Muscle of leg (tissue), 11 donors: Measurements from ENCODE around the gene FUNDC2. TPM values are rescaled to one million over a fixed set of nuclear protein-coding genes. Genes with fewer than 3 reads are reported as not detected.

Experiments used
- DNase-seq: peaks from one replicate; pipeline ENCODE4 v3.0.0; 2013
- H3K27ac ChIP-seq: one replicate; pipeline ENCODE4 v1.5.1; 2013; ENCODE audit warnings: mild to moderate bottlenecking, low read length, control low read depth
- H3K27me3 ChIP-seq: one replicate; pipeline ENCODE4 v1.6.1; 2013; ENCODE audit warnings: low read length; ENCODE audit not compliant: control insufficient read depth, insufficient read depth
- H3K36me3 ChIP-seq: one replicate; pipeline ENCODE4 v1.6.1; 2013; ENCODE audit warnings: low read length; ENCODE audit not compliant: control insufficient read depth, insufficient read depth
- H3K4me1 ChIP-seq: one replicate; pipeline ENCODE4 v1.6.1; 2013; ENCODE audit warnings: low read length; ENCODE audit not compliant: control insufficient read depth, insufficient read depth
- H3K4me3 ChIP-seq: one replicate; pipeline ENCODE4 v1.5.1; 2013; ENCODE audit warnings: low read length, control low read depth
- H3K9me3 ChIP-seq: replicated peaks from 2 replicates; pipeline ENCODE4 v1.6.1; 2013; ENCODE audit warnings: low read depth, low read length; ENCODE audit not compliant: control insufficient read depth
- WGBS: methylation state at CpG from one replicate; pipeline ENCODE4 v1.1.5; 2013; ENCODE audit warnings: missing lambda C conversion rate; ENCODE audit not compliant: insufficient coverage; 5-methylcytosine and 5-hydroxymethylcytosine counted together
- polyA plus RNA-seq, 8 donors: library from polyadenylated mRNA; unstranded; fragments of 120-200 nt; gene quantifications; one replicate each; pipeline versions ENCODE4 v1.2.1 to v1.2.3, GENCODE V29; 2013; ENCODE audit warnings: inconsistent platforms in 1 of 8, low replicate concordance in 1 of 8; ENCODE audit not compliant: insufficient read length in 8 of 8, insufficient read depth in 1 of 8
- total RNA-seq: library from RNA; stranded (reverse); fragments of 120-200 nt; gene quantifications from one replicate; pipeline ENCODE4 v1.2.4, GENCODE V29; 2013

The FUNDC2 gene
- total and polyA plus RNA-seq, 9 donors, result 131 to 175 (median 140) TPM

GRCh38 chrX:155046811-155047528, 20.3 kb downstream of the FUNDC2 start:
- no peak overlapping the region for H3K27ac ChIP-seq
- WGBS, result 13% methylated on average over 2 of the region's 5 CpGs
- H3K27me3 ChIP-seq, result no peaks in the 10 kb centered on the region
- H3K9me3 ChIP-seq, result no peaks in the 10 kb centered on the region
- no peak for DNase-seq
- no peak overlapping the region for H3K4me3 ChIP-seq
- H3K4me1 ChIP-seq, result no peaks in the 10 kb centered on the region
- peaks cover 16% of the 10 kb centered on the region for H3K36me3 ChIP-seq

GRCh38 chrX:155048977-155049619, 22.5 kb downstream of the FUNDC2 start:
- no peak overlapping the region for H3K27ac ChIP-seq
- H3K27me3 ChIP-seq, result no peaks in the 10 kb centered on the region
- H3K4me1 ChIP-seq, result no peaks in the 10 kb centered on the region
- peaks cover 21% of the 10 kb centered on the region for H3K36me3 ChIP-seq
- peak; percentile 47 for DNase-seq
- H3K4me3 ChIP-seq, result no peak overlapping the region
- H3K9me3 ChIP-seq, result no peaks in the 10 kb centered on the region
- WGBS, result 11% methylated on average over 4 of the region's 9 CpGs

DNA sequence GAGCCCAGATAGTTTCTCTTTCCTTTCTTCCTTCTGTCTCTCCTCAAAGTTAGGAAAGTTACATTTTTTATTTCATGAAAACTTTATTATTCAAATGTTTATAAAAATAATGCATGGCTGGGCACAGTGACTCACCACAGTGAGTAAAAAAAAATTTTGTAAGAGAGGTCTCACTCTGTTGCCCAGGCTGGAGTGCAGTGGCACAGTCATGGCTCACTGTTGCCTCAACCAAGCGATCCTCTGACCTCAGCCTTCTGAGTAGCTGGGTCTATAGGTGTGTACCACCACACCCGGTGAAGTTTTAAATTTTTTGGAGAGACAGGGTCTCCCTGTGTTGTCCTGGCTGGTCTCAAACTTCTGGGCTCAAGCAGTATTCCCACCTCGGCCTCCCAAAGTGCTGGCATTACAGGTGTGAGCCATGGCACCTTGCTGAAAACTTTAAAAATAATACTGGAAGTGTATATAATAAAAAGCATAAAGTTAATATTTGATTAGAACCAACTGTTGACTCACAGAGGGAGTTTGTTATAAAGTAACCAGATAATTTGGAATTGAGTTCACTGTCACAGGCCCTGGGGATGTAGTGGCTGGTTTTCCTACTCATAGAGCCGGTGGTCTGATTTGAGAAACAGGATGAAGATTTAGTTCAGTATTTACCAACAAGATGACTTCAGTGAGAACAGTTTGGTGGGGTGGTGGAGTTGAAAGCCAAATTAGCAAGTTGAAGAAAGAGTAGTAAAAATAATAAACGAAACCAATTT, 26.3 kb downstream of the FUNDC2 start:
- Histone ChIP-seq H3K36me3 (peaks cover 9% of the 10 kb centered on the region), H3K27me3 (no peaks in the 10 kb centered on the region), H3K27ac (no peak overlapping the region), H3K4me1 (peaks cover 9% of the 10 kb centered on the region), H3K9me3 (no peaks in the 10 kb centered on the region), H3K4me3 (no peak overlapping the region)
- WGBS, result 88% methylated on average over 2 of the region's 5 CpGs
- no peak for DNase-seq

DNA sequence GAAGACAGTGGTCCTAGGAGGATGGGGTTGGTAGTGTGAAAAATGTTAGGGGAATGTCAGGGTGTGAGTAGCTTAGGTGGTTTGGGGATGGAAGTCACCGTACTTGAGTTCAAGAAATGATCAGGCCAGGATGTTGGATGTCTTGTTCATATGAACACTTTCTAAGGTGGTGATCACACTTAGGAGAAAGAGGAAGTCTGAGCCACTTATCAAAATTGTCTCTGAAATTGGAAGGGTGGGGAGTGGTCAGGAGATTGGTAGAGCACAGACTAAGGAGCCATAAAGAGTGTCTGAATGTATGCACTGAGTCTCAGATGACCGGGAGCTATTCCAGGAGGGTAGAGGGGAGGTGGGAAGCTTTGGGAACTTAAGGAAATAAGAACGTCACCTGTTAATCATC, 27.0 kb downstream of the FUNDC2 start:
- H3K4me1 ChIP-seq, result peaks cover 9% of the 10 kb centered on the region
- H3K4me3 ChIP-seq, result no peak overlapping the region
- 65% methylated on average over 3 of the region's 3 CpGs for WGBS
- DNase-seq, result no peak
- H3K27me3 ChIP-seq, result no peaks in the 10 kb centered on the region
- H3K27ac ChIP-seq, result no peak overlapping the region
- H3K9me3 ChIP-seq, result no peaks in the 10 kb centered on the region
- H3K36me3 ChIP-seq, result peaks cover 6% of the 10 kb centered on the region

DNA sequence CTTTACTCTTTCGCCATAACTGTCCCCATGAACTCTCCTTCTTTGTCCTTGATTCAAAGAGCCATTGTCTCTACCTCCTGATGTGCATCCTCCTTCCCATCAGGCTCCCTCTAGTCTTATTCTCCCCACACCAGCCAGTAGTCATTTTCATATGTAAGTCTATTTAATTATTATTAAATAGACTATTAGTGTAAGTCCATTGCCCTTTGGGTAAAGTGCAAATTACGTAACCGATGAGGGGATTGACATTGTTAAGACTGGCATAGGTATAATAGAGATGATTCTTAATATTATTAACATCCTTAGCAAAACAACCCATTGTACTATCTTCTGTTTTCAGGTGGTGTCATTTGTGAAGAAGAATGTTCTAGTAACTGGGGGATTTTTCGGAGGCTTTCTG, 27.6 kb downstream of the FUNDC2 start:
- Histone ChIP-seq H3K27ac (no peak overlapping the region), H3K27me3 (no peaks in the 10 kb centered on the region), H3K36me3 (peaks cover 6% of the 10 kb centered on the region), H3K9me3 (no peaks in the 10 kb centered on the region), H3K4me1 (peaks cover 9% of the 10 kb centered on the region), H3K4me3 (no peak overlapping the region)
- 50% methylated on average over 1 of the region's 4 CpGs for WGBS
- no peak for DNase-seq

- Histone ChIP-seq H3K27ac (no peak overlapping the region), H3K36me3 (peaks cover 6% of the 10 kb centered on the region), H3K4me1 (peaks cover 9% of the 10 kb centered on the region), H3K27me3 (no peaks in the 10 kb centered on the region), H3K4me3 (no peak overlapping the region), H3K9me3 (no peaks in the 10 kb centered on the region)
- 86% methylated on average over 3 of the region's 3 CpGs for whole genome bisulfite sequencing
- no peak for DNase-seq
These were observed 28.9 kb downstream of the FUNDC2 start for GRCh38 chrX:155055494-155055893.

GRCh38 chrX:155056471-155056870, 29.8 kb downstream of the FUNDC2 start:
- H3K9me3 ChIP-seq, result no peaks in the 10 kb centered on the region
- no peaks in the 10 kb centered on the region for H3K27me3 ChIP-seq
- peaks cover 8% of the 10 kb centered on the region for H3K36me3 ChIP-seq
- H3K4me1 ChIP-seq, result peaks cover 9% of the 10 kb centered on the region
- no peak overlapping the region for H3K27ac ChIP-seq
- WGBS, result no CpG with 5 or more reads among the region's 1 CpG
- no peak overlapping the region for H3K4me3 ChIP-seq
- no peak for DNase-seq

DNA sequence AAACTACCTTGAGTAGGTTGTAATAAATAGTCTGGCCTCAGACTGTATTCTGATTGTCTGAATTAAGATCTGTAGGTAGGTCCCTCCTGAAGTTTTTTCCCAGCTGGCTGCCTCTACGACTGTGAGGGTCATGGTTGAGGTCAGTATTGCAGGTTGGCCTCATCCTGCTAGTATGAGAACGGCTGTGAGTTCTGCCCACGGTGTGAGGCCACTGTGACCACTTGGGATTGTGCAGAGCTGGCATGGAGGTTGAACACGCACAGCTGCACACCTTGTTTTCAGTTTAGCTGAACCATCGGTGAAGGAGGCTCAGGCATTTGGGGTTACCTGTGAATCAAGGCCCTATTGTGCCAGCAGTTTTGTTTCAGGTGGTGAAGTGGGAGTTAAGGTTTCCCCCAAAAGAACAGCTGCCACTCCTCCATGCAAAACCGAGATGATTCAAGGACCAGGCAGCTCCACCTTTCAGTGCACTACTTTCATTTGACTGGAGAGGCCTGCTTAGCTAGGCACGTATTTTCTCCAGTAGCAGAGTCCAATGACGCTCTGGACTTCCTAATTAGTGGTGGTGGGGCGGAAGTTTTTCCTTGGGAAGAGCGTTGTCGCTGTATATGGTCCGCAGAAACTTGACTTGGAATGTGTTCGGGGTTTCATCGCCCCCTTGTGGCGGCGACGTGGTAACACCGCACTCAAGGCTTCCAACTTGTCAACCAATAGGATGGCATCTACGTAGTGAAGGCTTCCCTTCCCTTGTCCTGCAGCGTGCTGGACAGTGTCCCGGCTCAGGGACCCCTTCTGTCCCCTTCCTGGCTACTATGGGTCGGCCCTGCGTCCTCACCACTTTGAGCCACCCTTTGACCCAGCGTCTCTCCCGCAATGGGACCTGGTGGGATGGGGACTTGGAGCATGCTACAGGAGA, 30.5 kb downstream of the FUNDC2 start:
- peak; percentile 77 for DNase-seq
- no peak overlapping the region for H3K27ac ChIP-seq
- H3K4me1 ChIP-seq, result peaks cover 9% of the 10 kb centered on the region
- no peak overlapping the region for H3K4me3 ChIP-seq
- peaks cover 7% of the 10 kb centered on the region for H3K36me3 ChIP-seq
- no peaks in the 10 kb centered on the region for H3K27me3 ChIP-seq
- H3K9me3 ChIP-seq, result no peaks in the 10 kb centered on the region
- WGBS, result 28% methylated on average over 21 of the region's 25 CpGs

- WGBS, result 70% methylated on average over 2 of the region's 4 CpGs
- Histone ChIP-seq H3K4me3 (no peak overlapping the region), H3K4me1 (peaks cover 9% of the 10 kb centered on the region), H3K27me3 (no peaks in the 10 kb centered on the region), H3K9me3 (no peaks in the 10 kb centered on the region), H3K27ac (no peak overlapping the region), H3K36me3 (peaks cover 2% of the 10 kb centered on the region)
- peak; percentile 39 for DNase-seq
These were observed 35.1 kb downstream of the FUNDC2 start for GRCh38 chrX:155061760-155062159.
